Lower leg skin (tissue), 3 donors: Measurements from ENCODE around the gene BCO1.

Source experiments
- CTCF ChIP-seq, 3 donors: fragments of 450-650 bp; IDR thresholded peaks; one replicate each; pipeline ENCODE4 v1.5.1; 2016; ENCODE audit warnings: antibody characterized with exemption in 3 of 3, mild to moderate bottlenecking in 3 of 3, moderate library complexity in 2 of 3
- POLR2A ChIP-seq, 2 donors: fragments of 450-650 bp; IDR thresholded peaks; one replicate each; pipeline ENCODE4 v1.6.1; 2016 to 2017; ENCODE audit warnings: antibody characterized with exemption in 2 of 2, mild to moderate bottlenecking in 1 of 2, moderate library complexity in 1 of 2

- TF ChIP-seq CTCF (IDR thresholded peaks at IDR 0.05) (no peak), POLR2A (IDR thresholded peaks at IDR 0.05) (no peak)
Observed at GRCh38 chr16:81195885-81196534, 42.5 kb upstream of the BCO1 start.
